Measurements from ENCODE around the gene ILK. TPM values are rescaled to one million over a fixed set of nuclear protein-coding genes. Genes with fewer than 3 reads are reported as not detected.

ILK gene
- total and polyA plus RNA-seq, 3 donors from 2014 or later = 79.1 to 122 (median 109) TPM

DNA sequence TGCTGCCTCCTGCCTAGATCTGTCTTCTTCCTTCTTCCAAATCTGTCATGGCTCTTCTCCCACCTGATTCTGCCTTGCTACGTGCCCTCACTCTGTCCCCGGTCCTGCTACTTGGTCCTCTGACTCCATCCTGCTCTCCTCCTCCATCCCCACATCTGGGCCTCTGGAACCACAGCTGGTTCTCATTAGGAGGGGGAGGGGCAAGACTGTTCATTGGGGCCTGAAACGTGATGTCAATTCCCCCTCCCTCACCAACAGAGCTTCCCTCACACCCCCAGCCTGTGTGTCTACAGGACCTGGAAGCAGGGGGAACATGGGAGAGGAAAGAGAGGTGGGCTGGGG lies 43.0 kb downstream of the ILK start:
- intact Hi-C loops (cut with DNase I; ENCODE audit: low total_unique reads) = no loop called here
- no peak overlapping the region for H3K4me3 ChIP-seq
- no peak overlapping the region for H3K27ac ChIP-seq
- no peaks in the 10 kb centered on the region for H3K36me3 ChIP-seq (ENCODE audit: low read depth, missing control alignments)
- H3K9me3 ChIP-seq = no peaks in the 10 kb centered on the region
- WGBS, 2 donors = 62 to 66% methylated on average over 3 of the region's 3 CpGs
- no peaks in the 10 kb centered on the region for H3K4me1 ChIP-seq
- H3K27me3 ChIP-seq = no peaks in the 10 kb centered on the region
- TF ChIP-seq, protein P1, sequence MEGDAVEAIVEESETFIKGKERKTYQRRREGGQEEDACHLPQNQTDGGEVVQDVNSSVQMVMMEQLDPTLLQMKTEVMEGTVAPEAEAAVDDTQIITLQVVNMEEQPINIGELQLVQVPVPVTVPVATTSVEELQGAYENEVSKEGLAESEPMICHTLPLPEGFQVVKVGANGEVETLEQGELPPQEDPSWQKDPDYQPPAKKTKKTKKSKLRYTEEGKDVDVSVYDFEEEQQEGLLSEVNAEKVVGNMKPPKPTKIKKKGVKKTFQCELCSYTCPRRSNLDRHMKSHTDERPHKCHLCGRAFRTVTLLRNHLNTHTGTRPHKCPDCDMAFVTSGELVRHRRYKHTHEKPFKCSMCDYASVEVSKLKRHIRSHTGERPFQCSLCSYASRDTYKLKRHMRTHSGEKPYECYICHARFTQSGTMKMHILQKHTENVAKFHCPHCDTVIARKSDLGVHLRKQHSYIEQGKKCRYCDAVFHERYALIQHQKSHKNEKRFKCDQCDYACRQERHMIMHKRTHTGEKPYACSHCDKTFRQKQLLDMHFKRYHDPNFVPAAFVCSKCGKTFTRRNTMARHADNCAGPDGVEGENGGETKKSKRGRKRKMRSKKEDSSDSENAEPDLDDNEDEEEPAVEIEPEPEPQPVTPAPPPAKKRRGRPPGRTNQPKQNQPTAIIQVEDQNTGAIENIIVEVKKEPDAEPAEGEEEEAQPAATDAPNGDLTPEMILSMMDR (IDR thresholded peaks at IDR 0.05) = no peak
- no peak for TF ChIP-seq POLR2A (IDR thresholded peaks at IDR 0.05)
- no peak for DNase-seq

DNA sequence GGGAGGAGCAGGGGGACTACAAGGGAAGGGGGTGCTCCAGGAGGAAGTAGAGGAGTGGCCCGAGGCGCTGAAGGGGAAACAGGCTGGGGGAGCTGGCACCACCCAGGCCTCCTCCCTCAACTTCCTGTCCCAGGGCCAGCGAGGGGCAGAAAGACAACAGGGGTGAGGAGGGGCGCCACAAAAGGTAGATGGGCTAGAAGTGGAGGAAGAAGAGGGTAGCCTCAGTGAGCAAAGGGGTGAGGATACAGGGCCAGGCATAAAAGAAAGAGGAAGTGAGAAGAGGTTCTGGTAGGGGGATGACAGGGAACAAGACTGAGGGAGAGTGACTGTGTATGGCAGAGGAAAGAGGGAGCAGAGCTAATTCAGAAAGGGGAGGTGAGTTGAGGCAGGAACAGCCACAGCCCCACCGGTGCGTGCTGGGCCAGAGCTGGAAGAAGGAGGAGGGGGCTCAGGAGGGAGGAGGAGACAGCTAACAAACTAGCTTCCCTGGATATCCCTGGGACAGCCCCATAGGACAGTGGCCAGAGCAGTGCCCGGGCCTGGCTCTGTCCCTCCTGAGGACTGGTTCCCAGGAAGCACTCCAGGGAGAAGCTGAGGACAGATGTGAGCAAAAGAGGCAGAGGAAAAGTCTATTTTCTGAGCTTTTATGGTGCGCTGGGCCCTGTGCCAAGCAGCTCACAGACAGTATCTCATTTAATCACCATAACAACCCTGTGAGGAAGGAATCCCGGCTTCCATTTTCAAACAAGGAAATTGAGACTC lies 43.5 kb downstream of the ILK start:
- H3K4me1 ChIP-seq = no peaks in the 10 kb centered on the region
- DNase-seq = no peak
- no peaks in the 10 kb centered on the region for H3K9me3 ChIP-seq
- no peak overlapping the region for H3K4me3 ChIP-seq
- intact Hi-C loops (cut with DNase I; ENCODE audit: low total_unique reads) = no loop called here
- no peak overlapping the region for H3K27ac ChIP-seq
- H3K27me3 ChIP-seq = no peaks in the 10 kb centered on the region
- 66 to 67% methylated on average over 9 of the region's 9 CpGs for WGBS, 2 donors
- H3K36me3 ChIP-seq (ENCODE audit: low read depth, missing control alignments) = no peaks in the 10 kb centered on the region
- TF ChIP-seq, protein P1 (IDR thresholded peaks at IDR 0.05) = no peak
- no peak for TF ChIP-seq POLR2A (IDR thresholded peaks at IDR 0.05)

DNA sequence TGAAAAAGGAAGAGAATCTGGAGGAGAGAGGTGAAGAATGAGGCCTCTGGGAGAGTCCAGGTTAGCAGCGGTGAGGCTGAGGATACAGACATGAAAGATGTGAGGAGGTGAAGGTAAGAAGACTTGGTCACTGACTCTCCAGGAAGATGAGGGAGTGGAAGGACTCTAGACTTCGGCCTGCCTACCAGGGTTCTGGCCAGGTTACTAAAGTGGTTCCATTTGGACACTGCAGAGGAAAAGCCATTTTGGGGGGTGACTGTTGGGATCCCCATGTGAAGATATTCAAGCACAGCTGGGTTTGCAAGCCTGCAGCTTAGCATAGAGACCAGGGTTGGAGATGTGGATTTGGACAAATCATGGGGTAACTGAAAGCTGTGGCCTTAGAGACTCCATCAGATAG lies 44.3 kb downstream of the ILK start:
- intact Hi-C loops (cut with DNase I; ENCODE audit: low total_unique reads) = no loop called here
- H3K27ac ChIP-seq = no peak overlapping the region
- no peaks in the 10 kb centered on the region for H3K4me1 ChIP-seq
- 85 to 91% methylated on average over 2 of the region's 2 CpGs for WGBS, 2 donors
- H3K27me3 ChIP-seq = no peaks in the 10 kb centered on the region
- no peaks in the 10 kb centered on the region for H3K9me3 ChIP-seq
- H3K36me3 ChIP-seq (ENCODE audit: low read depth, missing control alignments) = no peaks in the 10 kb centered on the region
- DNase-seq = no peak
- H3K4me3 ChIP-seq = no peak overlapping the region
- no peak for TF ChIP-seq POLR2A (IDR thresholded peaks at IDR 0.05)
- TF ChIP-seq, protein P1 (IDR thresholded peaks at IDR 0.05) = no peak

DNA sequence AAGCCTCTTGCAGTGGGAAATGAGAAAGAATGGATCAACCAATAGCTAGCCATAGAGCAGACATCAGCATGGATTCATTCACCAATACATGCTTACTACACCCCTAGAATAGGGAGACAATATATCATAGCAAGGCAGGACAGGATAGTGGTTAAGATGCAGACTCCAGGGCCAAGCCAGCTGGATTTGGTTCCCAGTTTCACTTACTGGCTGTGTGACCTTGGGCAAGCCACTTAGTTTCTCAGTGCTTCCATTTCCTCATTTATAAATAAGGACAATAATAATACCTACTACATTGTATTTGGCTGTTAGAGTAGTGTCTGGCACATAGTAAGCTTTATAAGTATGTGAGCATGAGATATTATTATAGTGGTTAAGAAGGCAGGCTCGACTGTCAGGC lies 44.9 kb downstream of the ILK start:
- Histone ChIP-seq H3K4me1 (no peaks in the 10 kb centered on the region), H3K9me3 (no peaks in the 10 kb centered on the region), H3K4me3 (no peak overlapping the region), H3K27me3 (no peaks in the 10 kb centered on the region), H3K36me3 (ENCODE audit: low read depth, missing control alignments) (no peaks in the 10 kb centered on the region), H3K27ac (no peak overlapping the region)
- intact Hi-C loops (cut with DNase I; ENCODE audit: low total_unique reads) = no loop called here
- TF ChIP-seq, protein P1 (IDR thresholded peaks at IDR 0.05) = no peak
- TF ChIP-seq POLR2A (IDR thresholded peaks at IDR 0.05) = no peak
- no peak for DNase-seq
- WGBS, 2 donors = 44 to 69% methylated on average over 1 of the region's 1 CpG

DNA sequence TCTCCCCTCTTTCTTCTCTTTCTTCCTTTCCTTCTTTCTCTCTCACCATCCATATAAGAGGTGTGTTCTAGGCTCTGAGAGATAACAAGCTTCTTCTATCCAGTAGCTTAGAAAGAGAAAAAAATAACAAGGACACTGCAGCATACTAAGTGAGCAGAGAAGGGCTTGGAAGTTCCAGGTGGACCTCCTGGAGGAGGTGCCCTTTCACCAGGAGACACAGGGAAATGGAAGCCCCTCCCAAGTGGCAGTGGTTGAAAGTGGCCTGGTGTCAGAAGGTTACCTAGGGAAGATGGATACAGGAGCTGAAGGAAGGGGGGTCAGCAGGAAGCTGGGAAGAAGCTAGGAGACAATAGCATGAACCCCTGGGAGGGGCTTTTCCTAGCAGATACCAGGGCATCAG lies 46.5 kb downstream of the ILK start:
- intact Hi-C loops (cut with DNase I; ENCODE audit: low total_unique reads) = no loop called here
- no peak overlapping the region for H3K27ac ChIP-seq
- H3K36me3 ChIP-seq (ENCODE audit: low read depth, missing control alignments) = no peaks in the 10 kb centered on the region
- H3K27me3 ChIP-seq = no peaks in the 10 kb centered on the region
- DNase-seq = no peak
- H3K4me3 ChIP-seq = no peak overlapping the region
- no peaks in the 10 kb centered on the region for H3K9me3 ChIP-seq
- peaks cover 3% of the 10 kb centered on the region for H3K4me1 ChIP-seq
- no peak for TF ChIP-seq POLR2A (IDR thresholded peaks at IDR 0.05)
- TF ChIP-seq, protein P1 (IDR thresholded peaks at IDR 0.05) = no peak

Data from testis (tissue), 3 donors.